HepG2 (cell line): ENCODE results near the gene KCNMA1. TPM values are rescaled to one million over a fixed set of nuclear protein-coding genes. Genes with fewer than 3 reads are reported as not detected.
A peak's percentile ranks its signal among the peaks of the same experiment; 100 is the strongest.

Experiments
- ATAC-seq: fragments of 200-7000 bp; cut with Tn5 transposase; 3 replicates; pipeline ENCODE4 v1.9.1; 2020; ENCODE audit warnings: mild to moderate bottlenecking, moderate library complexity
- BruUV-seq: library from RNA; stranded (reverse); fragments of 400-500 nt; replicated peaks from 2 replicates; lab custom pipeline; 2021; lab: Mats Ljungman, UMichigan
- CTCF ChIA-PET: fragments of 300-600 bp; formaldehyde crosslinking; extraction: SDS; loops from one replicate; lab custom pipeline; 2021; ENCODE audit warnings: low total read pairs, inconsistent platforms, low intra/inter-chr PET ratio; lab: Yijun Ruan, JAX
- POLR2A ChIA-PET: fragments of 350-600 bp; sonication (Branson Sonifier 250); formaldehyde crosslinking; loops from one replicate; lab custom pipeline; 2020; ENCODE audit warnings: antibody characterized with exemption, inconsistent platforms; lab: Yijun Ruan, JAX
- DNase-seq: peaks from one replicate; pipeline ENCODE4 v3.0.0-alpha.2; 2015; ENCODE audit warnings: low spot score
- FAIRE-seq: peaks from 3 replicates; lab custom pipeline; 2011; peaks lifted over from hg19 to GRCh38; lab: Jason Lieb, UNC
- H2AFZ ChIP-seq: one replicate; pipeline ENCODE4 v1.6.1; 2011; ENCODE audit warnings: low read length, inconsistent platforms
- H3K27ac ChIP-seq: fragments of 300-600 bp; 3 replicates; pipeline ENCODE4 v1.8.0; 2011; ENCODE audit warnings: mixed run types, mild to moderate bottlenecking, mixed read lengths, low read length, inconsistent platforms; ENCODE audit not compliant: insufficient read depth; ENCODE audit errors: extremely low read length
- H3K27me3 ChIP-seq, 2 experiments: fragments of 200-600 bp in 1 of 2; 2 replicates in 1 of 2; 3 replicates in 1 of 2; pipeline versions ENCODE4 v1.6.0 to v1.8.0; 2011; ENCODE audit warnings: low read length in 2 of 2, mild to moderate bottlenecking in 2 of 2, moderate library complexity in 2 of 2, inconsistent platforms in 1 of 2; ENCODE audit not compliant: insufficient read depth in 2 of 2, control insufficient read depth in 1 of 2
- H3K36me3 ChIP-seq, 2 experiments: fragments of 200-600 bp in 1 of 2; replicated peaks in 1 of 2; 2 replicates in 1 of 2; 3 replicates in 1 of 2; pipeline versions ENCODE4 v1.5.1 to v1.8.0; 2011; ENCODE audit warnings: low read length in 2 of 2, inconsistent platforms in 1 of 2; ENCODE audit not compliant: insufficient read depth in 2 of 2, control insufficient read depth in 1 of 2
- H3K4me1 ChIP-seq: 2 replicates; pipeline ENCODE4 v1.5.1; 2012; ENCODE audit warnings: low read length, inconsistent platforms; ENCODE audit not compliant: insufficient read depth
- H3K4me2 ChIP-seq: 2 replicates; pipeline ENCODE4 v1.6.0; 2011; ENCODE audit warnings: low read depth, low read length, inconsistent platforms
- H3K4me3 ChIP-seq, 3 experiments: fragments of 200-600 bp in 1 of 3; sonication (generic), shearing (Covaris generic) in 1 of 3; replicated peaks in 1 of 3; 2 replicates each; pipeline ENCODE4 v1.5.1; 2011 to 2016; ENCODE audit warnings: low read length in 3 of 3, inconsistent platforms in 2 of 3, low read depth in 2 of 3, mild to moderate bottlenecking in 2 of 3, control low read depth in 1 of 3, mixed read lengths in 1 of 3; ENCODE audit not compliant: insufficient read depth in 1 of 3
- H3K79me2 ChIP-seq: one replicate; pipeline ENCODE4 v1.6.1; 2011; ENCODE audit warnings: low read length, inconsistent platforms; ENCODE audit not compliant: insufficient read depth
- H3K9ac ChIP-seq: 2 replicates; pipeline ENCODE4 v1.6.0; 2011; ENCODE audit warnings: mild to moderate bottlenecking, low read depth, low read length, inconsistent platforms; ENCODE audit not compliant: insufficient read depth
- H3K9me3 ChIP-seq: 2 replicates; pipeline ENCODE4 v1.5.1; 2012; ENCODE audit warnings: mild to moderate bottlenecking, low read length
- H4K20me1 ChIP-seq: 2 replicates; pipeline ENCODE4 v1.6.0; 2011; ENCODE audit warnings: inconsistent platforms, mild to moderate bottlenecking, low read length, moderate library complexity; ENCODE audit not compliant: insufficient read depth
- CEBPB ChIP-seq: IDR thresholded peaks from 2 replicates; pipeline ENCODE4 v1.6.1; 2011; ENCODE audit warnings: low read depth, low read length, improper control_type of control experiment, borderline replicate concordance
- MAFK ChIP-seq, 2 experiments: IDR thresholded peaks in 1 of 2; conservative IDR thresholded peaks in 1 of 2; 2 replicates each; pipeline ENCODE4 v1.6.1; 2011; ENCODE audit warnings: improper control_type of control experiment in 2 of 2, low read length in 2 of 2
- ZNF782 ChIP-seq: sonication (generic); formaldehyde crosslinking; IDR thresholded peaks from 2 replicates; pipeline ENCODE4 v1.4.0; 2020; ENCODE audit warnings: missing genetic modification reagents, mild to moderate bottlenecking, borderline replicate concordance
- ZSCAN21 ChIP-seq: sonication (generic); formaldehyde crosslinking; IDR thresholded peaks from 2 replicates; pipeline ENCODE4 v1.8.0; 2022; ENCODE audit warnings: mild to moderate bottlenecking, missing genetic modification reagents, moderate library complexity, borderline replicate concordance
- WGBS: methylation state at CpG from one replicate; pipeline ENCODE4 v1.1.6; 2017; ENCODE audit warnings: low lambda C conversion rate; 5-methylcytosine and 5-hydroxymethylcytosine counted together
- in situ Hi-C: cut with HindIII; loops from 2 replicates; pipeline ENCODE4 v1.10.0; 2017; ENCODE audit warnings: low pct_unique_long_range_greater_than_20kb; ENCODE audit not compliant: extremely low pct_ligation_motif_present
- intact Hi-C: fragments of 100-400 bp; cut with micrococcal nuclease; formaldehyde crosslinking; loops from one replicate; pipeline ENCODE4 v1.10.0; 2022; ENCODE audit not compliant: unreplicated experiment
- polyA plus RNA-seq, 8 experiments: library from polyadenylated mRNA; depleted of rRNA in 3 of 8; stranded (reverse) in 7 of 8; unstranded in 1 of 8; fragments of >200 nt; fragmentation: Illumina TruSeq in 4 of 8; extraction: Trizol in 4 of 8; gene quantifications; 2 replicates each; pipeline versions ENCODE4 v1.2.1 to v1.2.3, GENCODE V29; 2011 to 2016; ENCODE audit warnings: low read depth in 4 of 8, missing spikeins in 1 of 8, mixed read lengths in 1 of 8; ENCODE audit not compliant: insufficient read depth in 1 of 8
- total RNA-seq, 5 experiments: library from RNA; depleted of rRNA; stranded (reverse); fragments of >200 nt; fragmentation: Illumina TruSeq; extraction: Trizol; gene quantifications; 2 replicates each; pipeline ENCODE4 v1.2.3, GENCODE V29; 2016; ENCODE audit warnings: low read depth in 1 of 5

KCNMA1 gene
- total and polyA plus RNA-seq, 2 of the 13 experiments (the other 11 are each of a cell fraction or from before 2014, with no cell fraction given), result 0.02 TPM; not detected in 1

- TF ChIP-seq MAFK (conservative IDR thresholded peaks at IDR 0.05 in 1 of 2, IDR thresholded peaks at IDR 0.05 in 1 of 2; ENCODE audit: low read length in 2 of 2) (0 out of 4 replicates have a peak, but pooled peaks of 1 of the 2 experiments have one; percentile 1), ZSCAN21 (CRISPR knock-in tag) (no peak)
- POLR2A ChIA-PET, result no interaction called here
- CTCF ChIA-PET, result no interaction called here
- Histone ChIP-seq H3K9me3 (no peaks in the 10 kb centered on the region), H2AFZ (no peak overlapping the region), H3K4me2 (no peak overlapping the region), H3K36me3 (no peaks in the 10 kb centered on the region), H3K9ac (no peak overlapping the region), H4K20me1 (no peaks in the 10 kb centered on the region), H3K79me2 (no peaks in the 10 kb centered on the region), H3K4me1 (0 out of 2 replicates have a peak, but pooled peaks cover 3% of the 10 kb centered on the region), H3K27ac (no peak overlapping the region), H3K27me3 (peaks cover 0 to 19% of the 10 kb centered on the region in 2 experiments; a peak in 1 of 5 replicates), H3K4me3 (no peak overlapping the region)
- WGBS, result 0% methylated on average over 1 of the region's 1 CpG
- no TSS peak for BruUV-seq
- no peak for ATAC-seq
- intact Hi-C loops (no loop called here), in situ Hi-C loops (no loop called here)
- DNase-seq, result no peak
- no peak for FAIRE-seq
Observed at GRCh38 chr10:76950354-76950753, 687.3 kb downstream of the KCNMA1 start.

GRCh38 chr10:76946270-76946669, 691.3 kb downstream of the KCNMA1 start:
- in situ Hi-C loops, result no loop called here
- no peaks in the 10 kb centered on the region for H3K79me2 ChIP-seq
- no peaks in the 10 kb centered on the region for H4K20me1 ChIP-seq
- no peak for TF ChIP-seq ZNF782 (CRISPR knock-in tag)
- TF ChIP-seq CEBPB, result 0 out of 2 replicates have a peak, but pooled peaks have one; percentile 17
- TF ChIP-seq, all 625 proteins: peak for 1
- BruUV-seq, result no TSS peak
- Histone ChIP-seq H3K36me3 (no peaks in the 10 kb centered on the region), H3K27me3 (peaks cover 0 to 16% of the 10 kb centered on the region in 2 experiments; a peak in 1 of 5 replicates), H3K4me1 (no peaks in the 10 kb centered on the region), H3K9me3 (no peaks in the 10 kb centered on the region), H3K27ac (no peak overlapping the region), H3K4me2 (no peak overlapping the region), H2AFZ (no peak overlapping the region), H3K4me3 (no peak overlapping the region), H3K9ac (no peak overlapping the region)
- ChIA-PET POLR2A (no interaction called here), CTCF (no interaction called here)
- FAIRE-seq, result no peak
- intact Hi-C loops, result no loop called here
- no peak for ATAC-seq
- DNase-seq, result no peak
- 44% methylated on average over 1 of the region's 1 CpG for WGBS
